CD4-positive, alpha-beta memory T cell (primary cell): ENCODE measurements around the gene MLF1. TPM values are rescaled to one million over a fixed set of nuclear protein-coding genes. Genes with fewer than 3 reads are reported as not detected.

ENCODE experiments used
- CTCF ChIA-PET: fragments of 350-600 bp; sonication (Branson Sonifier 250); formaldehyde crosslinking; loops from one replicate; lab custom pipeline; 2021; ENCODE audit warnings: inconsistent platforms; ENCODE audit not compliant: partially characterized antibody; lab: Charles Lee
- POLR2A ChIA-PET: fragments of 350-600 bp; sonication (Branson Sonifier 250); formaldehyde crosslinking; loops from one replicate; lab custom pipeline; 2021; ENCODE audit not compliant: partially characterized antibody; lab: Charles Lee
- DNase-seq, 5 donors: peaks; one replicate each; pipeline versions ENCODE4 v3.0.0 to v3.0.0-alpha.2; 2020 to 2022; ENCODE audit warnings: mixed read lengths in 1 of 5
- H3K27ac ChIP-seq: one replicate; pipeline ENCODE4 v1.7.0; 2013; ENCODE audit warnings: low read depth, low read length
- H3K27me3 ChIP-seq: 2 replicates; pipeline ENCODE4 v1.7.0; 2013; ENCODE audit warnings: mild to moderate bottlenecking, low read length, moderate library complexity; ENCODE audit not compliant: insufficient read depth
- H3K36me3 ChIP-seq: 2 replicates; pipeline ENCODE4 v1.7.0; 2013; ENCODE audit warnings: mild to moderate bottlenecking, low read length, moderate library complexity; ENCODE audit not compliant: insufficient read depth
- H3K4me1 ChIP-seq: 2 replicates; pipeline ENCODE4 v1.7.0; 2013; ENCODE audit warnings: mild to moderate bottlenecking, low read length, moderate library complexity; ENCODE audit not compliant: insufficient read depth
- H3K4me3 ChIP-seq, 2 donors: one replicate each; pipeline ENCODE4 v1.7.0; 2013; ENCODE audit warnings: low read length in 2 of 2, mild to moderate bottlenecking in 1 of 2
- H3K9me3 ChIP-seq, 2 donors: one replicate each; pipeline ENCODE4 v1.7.0; 2013; ENCODE audit warnings: low read length in 2 of 2, control low read depth in 1 of 2; ENCODE audit not compliant: control insufficient read depth in 1 of 2
- H3K27ac Mint-ChIP-seq, 7 donors: one replicate each; pipeline ENCODE4 v1.8.0; 2020 to 2021; ENCODE audit warnings: mixed read lengths in 7 of 7, mild to moderate bottlenecking in 6 of 7, inconsistent platforms in 3 of 7, moderate library complexity in 3 of 7
- H3K27me3 Mint-ChIP-seq, 2 donors: one replicate each; pipeline ENCODE4 v1.8.0; 2020 to 2021; ENCODE audit warnings: mixed read lengths in 2 of 2
- H3K36me3 Mint-ChIP-seq, 2 donors: one replicate each; pipeline ENCODE4 v1.8.0; 2020 to 2021; ENCODE audit warnings: mixed read lengths in 2 of 2, inconsistent platforms in 1 of 2, mild to moderate bottlenecking in 1 of 2
- H3K4me1 Mint-ChIP-seq, 4 donors: one replicate each; pipeline ENCODE4 v1.8.0; 2020 to 2021; ENCODE audit warnings: mixed read lengths in 4 of 4, mild to moderate bottlenecking in 1 of 4
- H3K4me3 Mint-ChIP-seq, 8 donors: one replicate each; pipeline ENCODE4 v1.8.0; 2020 to 2021; ENCODE audit warnings: mixed read lengths in 8 of 8, mild to moderate bottlenecking in 7 of 8, moderate library complexity in 6 of 8, inconsistent platforms in 3 of 8
- H3K9me3 Mint-ChIP-seq, 8 donors: one replicate each; pipeline ENCODE4 v1.8.0; 2020 to 2021; ENCODE audit warnings: mixed read lengths in 8 of 8, mild to moderate bottlenecking in 5 of 8, inconsistent platforms in 3 of 8, moderate library complexity in 1 of 8
- intact Hi-C: fragments of 100-400 bp; cut with micrococcal nuclease; formaldehyde crosslinking; loops from one replicate; pipeline ENCODE4 v1.15.1; 2023
- polyA plus RNA-seq, 2 donors: library from polyadenylated mRNA; unstranded; fragments of 300-500 nt; fragmentation: Illumina TruSeq; gene quantifications; one replicate each; pipeline ENCODE4 v1.2.3, GENCODE V29; 2021
- total RNA-seq, 2 experiments: library from RNA; stranded (reverse); gene quantifications; one replicate each; pipeline ENCODE4 v1.2.3, GENCODE V29; 2021

The MLF1 gene
- total and polyA plus RNA-seq, 4 experiments from 2014 or later, result 1.0 to 6.5 (median 3.3) TPM

GRCh38 chr3:158573714-158574113, 2.7 kb downstream of the MLF1 start:
- peaks cover 0 to 3% (median 0%) of the 10 kb centered on the region in 8 donors for H3K9me3 Mint-ChIP-seq
- no peaks in the 10 kb centered on the region for H3K27me3 ChIP-seq
- peaks cover 14% of the 10 kb centered on the region for H3K4me1 ChIP-seq
- no peak overlapping the region for H3K4me3 ChIP-seq
- no peak overlapping the region for H3K4me3 Mint-ChIP-seq
- no peaks in the 10 kb centered on the region for H3K36me3 ChIP-seq
- H3K27ac Mint-ChIP-seq, result no peak overlapping the region
- H3K27me3 Mint-ChIP-seq, result peaks cover 20 to 29% of the 10 kb centered on the region in 2 donors
- peaks cover 11 to 16% (median 13%) of the 10 kb centered on the region in 4 donors for H3K4me1 Mint-ChIP-seq
- intact Hi-C loops, result no loop called here
- no peak for DNase-seq
- ChIA-PET POLR2A (no interaction called here), CTCF (no interaction called here)
- no peaks in the 10 kb centered on the region for H3K9me3 ChIP-seq
- H3K27ac ChIP-seq, result no peak overlapping the region
- no peaks in the 10 kb centered on the region for H3K36me3 Mint-ChIP-seq

GRCh38 chr3:158574646-158575045, 3.7 kb downstream of the MLF1 start:
- ChIA-PET POLR2A (no interaction called here), CTCF (no interaction called here)
- Mint-ChIP-seq H3K4me1 (peaks cover 11 to 16% (median 13%) of the 10 kb centered on the region in 4 donors), H3K4me3 (no peak overlapping the region), H3K27me3 (peaks cover 15 to 24% of the 10 kb centered on the region in 2 donors), H3K27ac (no peak overlapping the region), H3K9me3 (peaks cover 0 to 3% (median 0%) of the 10 kb centered on the region in 8 donors), H3K36me3 (no peaks in the 10 kb centered on the region)
- H3K27me3 ChIP-seq, result no peaks in the 10 kb centered on the region
- no peak for DNase-seq
- H3K9me3 ChIP-seq, result no peaks in the 10 kb centered on the region
- intact Hi-C loops, result no loop called here
- no peaks in the 10 kb centered on the region for H3K36me3 ChIP-seq
- H3K4me3 ChIP-seq, result no peak overlapping the region
- H3K27ac ChIP-seq, result no peak overlapping the region
- peaks cover 14% of the 10 kb centered on the region for H3K4me1 ChIP-seq

GRCh38 chr3:158590223-158590622, 19.2 kb downstream of the MLF1 start:
- H3K27ac ChIP-seq, result no peak overlapping the region
- no peaks in the 10 kb centered on the region for H3K36me3 Mint-ChIP-seq
- intact Hi-C loops, result no loop called here
- no peak for DNase-seq
- H3K27me3 ChIP-seq, result no peaks in the 10 kb centered on the region
- no peak overlapping the region for H3K27ac Mint-ChIP-seq
- H3K9me3 ChIP-seq, result no peaks in the 10 kb centered on the region
- no peak overlapping the region for H3K4me3 Mint-ChIP-seq
- H3K4me3 ChIP-seq, result no peak overlapping the region
- H3K4me1 ChIP-seq, result no peaks in the 10 kb centered on the region
- no peaks in the 10 kb centered on the region for H3K9me3 Mint-ChIP-seq
- H3K27me3 Mint-ChIP-seq, result peaks cover 0 to 3% of the 10 kb centered on the region in 2 donors
- CTCF ChIA-PET, result no interaction called here
- no peaks in the 10 kb centered on the region for H3K36me3 ChIP-seq
- no peaks in the 10 kb centered on the region for H3K4me1 Mint-ChIP-seq
- POLR2A ChIA-PET, result no interaction called here

- H3K4me1 Mint-ChIP-seq, result no peaks in the 10 kb centered on the region
- no peaks in the 10 kb centered on the region for H3K4me1 ChIP-seq
- H3K27ac ChIP-seq, result no peak overlapping the region
- POLR2A ChIA-PET, result no interaction called here
- H3K9me3 ChIP-seq, result no peaks in the 10 kb centered on the region
- intact Hi-C loops, result no loop called here
- H3K27me3 Mint-ChIP-seq, result peaks cover 0 to 1% of the 10 kb centered on the region in 2 donors
- CTCF ChIA-PET, result no interaction called here
- H3K27me3 ChIP-seq, result no peaks in the 10 kb centered on the region
- no peak for DNase-seq
- H3K9me3 Mint-ChIP-seq, result no peaks in the 10 kb centered on the region
- H3K36me3 ChIP-seq, result no peaks in the 10 kb centered on the region
- peak overlapping the region in 1 of 7 donors; percentile 10 for H3K27ac Mint-ChIP-seq
- no peak overlapping the region for H3K4me3 ChIP-seq
- no peak overlapping the region for H3K4me3 Mint-ChIP-seq
- no peaks in the 10 kb centered on the region for H3K36me3 Mint-ChIP-seq
Observed at GRCh38 chr3:158600787-158601186, 29.8 kb downstream of the MLF1 start.

GRCh38 chr3:158602227-158602626, 31.2 kb downstream of the MLF1 start:
- H3K27me3 ChIP-seq, result no peaks in the 10 kb centered on the region
- H3K36me3 ChIP-seq, result no peaks in the 10 kb centered on the region
- intact Hi-C loops, result no loop called here
- ChIA-PET CTCF (no interaction called here), POLR2A (no interaction called here)
- H3K27ac ChIP-seq, result no peak overlapping the region
- peaks cover 0 to 1% of the 10 kb centered on the region in 2 donors for H3K27me3 Mint-ChIP-seq
- H3K27ac Mint-ChIP-seq, result no peak overlapping the region
- no peaks in the 10 kb centered on the region for H3K4me1 ChIP-seq
- no peak overlapping the region for H3K4me3 ChIP-seq
- H3K36me3 Mint-ChIP-seq, result no peaks in the 10 kb centered on the region
- H3K4me1 Mint-ChIP-seq, result no peaks in the 10 kb centered on the region
- no peaks in the 10 kb centered on the region for H3K9me3 ChIP-seq
- no peaks in the 10 kb centered on the region for H3K9me3 Mint-ChIP-seq
- DNase-seq, result no peak
- no peak overlapping the region for H3K4me3 Mint-ChIP-seq

- Mint-ChIP-seq H3K4me3 (no peak overlapping the region), H3K36me3 (peaks cover 0 to 3% of the 10 kb centered on the region in 2 donors), H3K9me3 (peaks cover 2 to 60% (median 23%) of the 10 kb centered on the region in 8 donors), H3K27ac (no peak overlapping the region), H3K27me3 (peaks cover 0 to 12% of the 10 kb centered on the region in 2 donors), H3K4me1 (peaks cover 0 to 5% (median 0%) of the 10 kb centered on the region in 4 donors)
- POLR2A ChIA-PET, result no interaction called here
- Histone ChIP-seq H3K4me3 (no peak overlapping the region), H3K4me1 (no peaks in the 10 kb centered on the region), H3K36me3 (no peaks in the 10 kb centered on the region), H3K9me3 (no peaks in the 10 kb centered on the region), H3K27me3 (no peaks in the 10 kb centered on the region), H3K27ac (no peak overlapping the region)
- intact Hi-C loops, result no loop called here
- CTCF ChIA-PET, result interaction anchor here (0.8 to 2.0 kb wide), 4 partner anchors 8 to 109 kb away, joined by 3 to 6 read pairs (median 4); partner anchors contain the start of gene GFM1
- DNase-seq, result no peak
Observed at GRCh38 chr3:158617982-158618875, 47.2 kb downstream of the MLF1 start.

GRCh38 chr3:158625881-158626280, 54.9 kb downstream of the MLF1 start:
- no peaks in the 10 kb centered on the region for H3K36me3 ChIP-seq
- Mint-ChIP-seq H3K9me3 (peaks cover 2 to 16% (median 7%) of the 10 kb centered on the region in 8 donors), H3K4me1 (peaks cover 0 to 5% (median 0%) of the 10 kb centered on the region in 4 donors), H3K36me3 (peaks cover 0 to 3% of the 10 kb centered on the region in 2 donors), H3K27ac (no peak overlapping the region), H3K4me3 (no peak overlapping the region), H3K27me3 (peaks cover 10 to 16% of the 10 kb centered on the region in 2 donors)
- POLR2A ChIA-PET, result no interaction called here
- H3K27me3 ChIP-seq, result no peaks in the 10 kb centered on the region
- H3K9me3 ChIP-seq, result no peaks in the 10 kb centered on the region
- CTCF ChIA-PET, result no interaction called here
- no peak overlapping the region for H3K4me3 ChIP-seq
- intact Hi-C loops, result no loop called here
- DNase-seq, result no peak
- no peaks in the 10 kb centered on the region for H3K4me1 ChIP-seq
- H3K27ac ChIP-seq, result no peak overlapping the region
